AG08395 (cell line): ENCODE data around the gene SERPINB5.

ENCODE experiments used
- DNase-seq: peaks from one replicate; pipeline ENCODE4 v3.0.0; 2012; ENCODE audit warnings: mixed read lengths, low spot score

The SERPINB5 gene

DNA sequence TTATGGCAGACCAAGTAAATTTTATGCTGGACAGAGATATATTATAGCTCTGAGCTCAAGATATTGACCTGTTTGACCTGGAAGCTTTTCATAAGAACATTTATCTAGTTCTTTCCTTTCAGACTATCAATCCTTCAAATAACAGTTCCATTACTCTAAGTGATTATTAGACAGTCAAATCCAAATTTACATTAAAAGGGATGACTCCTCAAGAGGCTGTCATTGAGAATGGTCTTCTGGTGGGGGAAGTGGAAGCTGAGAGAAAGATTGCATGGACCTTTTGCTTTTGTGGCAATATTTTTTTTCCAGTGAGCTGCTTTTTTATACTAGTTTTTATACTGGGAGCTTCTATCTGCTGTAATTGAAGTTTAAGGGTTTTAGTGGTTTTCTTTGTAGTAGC is 50.5 kb downstream of the SERPINB5 start:
- DNase-seq = no peak

DNA sequence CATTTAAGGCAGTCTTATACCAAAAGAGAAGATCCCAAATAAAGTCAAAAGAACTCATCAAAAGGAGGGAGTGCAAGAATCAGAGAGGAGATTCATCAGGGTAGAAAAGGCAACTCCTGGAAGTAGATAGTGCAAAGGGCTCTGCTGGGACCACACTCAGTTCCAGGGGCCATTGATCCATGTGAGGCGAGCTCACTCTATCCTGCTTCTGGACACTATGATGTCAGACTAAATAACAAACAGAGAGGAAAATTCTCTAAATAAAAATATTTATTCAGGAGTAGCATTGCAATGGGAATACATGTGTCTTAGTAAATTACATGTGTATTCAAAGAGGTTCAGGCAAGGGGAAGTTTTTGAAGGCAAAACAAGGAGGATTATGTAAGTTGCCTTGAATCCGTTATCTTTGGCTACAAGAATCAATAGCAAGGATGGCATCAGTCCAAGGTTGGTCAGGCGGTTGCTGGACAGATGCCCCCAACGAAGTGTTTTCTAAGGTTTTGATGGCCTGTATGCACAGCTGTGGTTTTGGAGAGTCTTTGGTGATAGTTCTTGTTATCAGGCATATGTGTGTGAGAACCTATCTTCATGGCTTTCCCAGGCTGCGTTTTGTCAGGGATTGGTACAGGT is 52.2 kb downstream of the SERPINB5 start:
- DNase-seq = no peak

DNA sequence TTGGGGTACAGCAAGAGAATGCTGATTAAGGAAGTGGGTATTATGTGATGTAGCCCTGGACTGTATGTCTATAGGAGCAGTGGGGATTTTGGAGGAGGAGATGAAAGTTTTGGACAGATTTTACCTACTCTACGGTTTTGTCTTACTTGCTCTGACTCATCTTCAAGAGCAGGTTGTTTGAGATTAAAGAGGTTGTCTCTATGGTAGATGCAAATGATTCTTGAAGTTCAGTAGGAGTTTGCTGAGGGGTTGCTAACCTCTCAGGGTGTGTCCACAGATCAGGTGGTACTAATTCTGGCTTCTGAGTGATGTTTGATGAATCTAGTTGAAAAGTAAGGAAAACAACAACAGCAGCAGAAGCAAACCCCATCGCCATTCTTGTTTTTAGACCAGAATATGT is 55.7 kb downstream of the SERPINB5 start:
- no peak for DNase-seq

DNA sequence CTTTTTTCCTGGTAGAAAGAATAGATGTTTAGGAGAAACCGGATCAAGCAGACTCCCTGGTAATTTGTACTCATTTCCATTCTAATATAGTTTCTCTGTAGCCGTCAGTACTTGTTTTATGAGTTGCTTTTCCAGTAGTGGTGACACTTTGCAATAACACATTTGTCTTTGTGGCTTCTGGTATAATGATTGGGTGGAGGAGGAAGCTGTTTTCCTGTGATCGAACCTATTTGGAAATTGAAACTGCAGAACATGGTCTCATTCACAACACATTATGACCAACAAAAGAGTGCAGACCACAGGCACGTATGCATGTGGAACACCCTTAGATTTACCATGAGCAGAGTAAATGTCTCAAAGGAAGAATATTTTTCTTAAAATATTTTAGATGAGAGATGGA is 57.9 kb downstream of the SERPINB5 start:
- no peak for DNase-seq

DNA sequence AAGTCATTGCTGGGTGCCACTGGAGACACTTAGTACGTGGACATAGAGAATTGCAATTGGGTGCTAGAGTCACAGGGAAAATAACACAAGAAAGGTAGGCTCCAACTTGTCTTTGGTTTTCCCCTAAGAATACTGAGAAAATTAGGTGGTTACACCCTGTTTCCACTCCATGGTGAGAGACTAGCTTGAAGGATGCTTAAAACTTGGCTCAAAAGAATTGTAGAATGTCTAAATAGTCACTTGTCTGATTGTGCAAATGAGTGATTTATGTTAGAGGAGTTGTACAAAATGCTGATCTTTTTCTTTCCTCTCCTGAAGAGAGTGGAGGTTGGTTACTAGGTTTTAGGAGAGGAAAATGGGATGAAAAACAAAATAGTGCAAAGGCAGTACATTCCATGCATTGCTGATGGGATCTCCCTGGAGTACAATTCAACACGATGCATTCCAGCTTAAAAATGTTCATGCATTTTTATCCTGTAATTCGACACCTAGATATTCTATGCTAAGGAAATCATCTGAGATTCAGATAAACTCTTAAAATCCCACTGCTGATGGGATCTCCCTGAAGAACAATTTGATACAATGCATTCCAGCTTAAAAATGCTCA is 63.2 kb downstream of the SERPINB5 start:
- DNase-seq = peak; percentile 72

DNA sequence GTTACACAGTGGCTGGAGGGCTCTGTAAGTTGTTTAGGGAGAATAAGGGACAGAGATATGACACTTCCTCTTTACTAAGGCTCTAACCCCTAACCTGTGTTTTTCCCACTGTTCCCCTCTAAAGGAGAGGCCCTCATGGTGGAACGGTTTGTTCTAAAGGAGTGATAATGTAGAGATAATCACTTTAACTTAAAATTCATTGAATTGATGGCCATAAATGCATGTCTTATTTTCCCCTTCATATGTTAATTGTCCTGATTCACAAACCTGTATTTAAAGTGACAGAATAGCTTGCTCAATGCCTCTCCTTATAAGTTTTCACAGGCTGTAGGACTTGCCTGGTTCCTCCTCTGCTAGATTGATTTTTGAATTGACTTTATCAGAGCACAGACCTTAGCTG is 65.3 kb downstream of the SERPINB5 start, which contains the start of gene SERPINB12:
Gene SERPINB12 (plus strand): TSS at position 301 of the 400 bp plus-strand sequence. CDS start 13,791 bp downstream, outside the sequence.
- DNase-seq = no peak

DNA sequence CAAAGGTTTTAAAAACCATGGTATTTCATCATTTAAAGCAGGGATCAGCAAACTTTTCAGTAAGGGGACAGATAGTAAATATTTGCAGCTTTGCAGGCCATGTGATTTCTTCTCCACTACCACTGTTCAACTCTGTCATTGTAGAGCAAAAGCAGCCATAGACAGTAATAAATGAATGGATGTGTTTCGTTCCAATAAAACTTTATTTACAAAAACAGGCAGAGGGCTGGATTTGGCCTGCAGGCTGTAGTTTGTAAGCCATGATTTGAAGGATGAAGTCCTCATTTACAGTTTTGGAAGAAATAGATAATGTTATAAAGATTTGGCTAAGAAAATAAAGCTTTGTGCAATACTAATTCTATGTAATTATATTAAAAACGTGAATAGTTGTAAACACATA is 67.3 kb downstream of the SERPINB5 start:
- no peak for DNase-seq

DNA sequence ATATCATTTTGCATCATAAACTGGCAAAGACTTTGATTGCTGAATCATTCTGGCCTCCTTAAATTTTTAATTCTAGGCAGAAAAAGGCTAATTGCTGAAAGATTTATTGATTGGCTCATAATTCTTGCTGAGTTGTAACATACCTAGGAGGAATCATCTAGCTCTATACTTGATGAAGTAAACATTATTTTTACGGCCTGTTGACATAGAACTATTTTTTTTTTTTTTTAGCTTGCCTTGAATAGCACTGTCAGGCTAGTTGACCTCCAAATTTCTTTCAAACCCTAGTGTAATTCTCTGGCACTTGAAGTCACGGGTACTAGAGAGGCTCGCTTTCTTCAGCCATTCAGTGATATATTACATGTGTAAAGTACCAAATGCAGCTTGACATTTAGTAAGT is 68.2 kb downstream of the SERPINB5 start:
- DNase-seq = no peak

DNA sequence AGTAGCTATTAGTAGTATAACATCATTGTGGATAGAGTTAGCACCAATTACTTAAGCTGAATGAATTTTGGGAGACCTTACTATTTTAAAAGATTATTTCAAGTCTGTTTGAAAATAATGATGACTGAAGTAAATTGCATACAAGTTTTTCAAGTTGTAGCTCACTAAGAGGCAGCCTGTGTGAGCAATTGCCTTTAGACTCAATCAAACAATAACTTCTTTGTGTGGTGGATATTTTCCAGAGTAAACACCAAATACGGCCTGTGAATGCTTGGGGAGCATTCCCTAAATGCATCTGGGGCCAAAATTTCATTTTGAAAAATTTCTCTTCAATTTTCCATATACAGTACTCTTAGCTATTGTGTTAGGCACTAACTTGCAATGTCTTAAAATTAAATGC is 73.3 kb downstream of the SERPINB5 start:
- no peak for DNase-seq

DNA sequence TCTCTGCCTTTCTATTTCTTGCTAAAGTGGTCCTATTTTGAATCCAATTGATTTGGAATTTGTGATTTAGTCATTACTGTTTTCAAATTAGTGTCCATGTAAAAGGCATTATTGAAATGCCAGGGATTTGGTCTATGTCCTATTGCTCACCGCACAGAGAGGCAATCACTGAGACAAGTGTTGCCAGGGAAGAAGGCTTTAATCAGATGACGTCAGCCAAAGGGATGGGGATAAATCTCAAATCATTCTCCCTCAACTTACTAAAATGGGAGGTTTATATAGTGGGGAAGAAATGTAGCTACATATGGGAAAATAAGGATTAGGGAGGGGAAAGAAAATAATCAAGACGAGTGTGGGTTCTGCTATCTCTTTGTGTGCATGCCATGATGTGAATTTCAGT is 75.0 kb downstream of the SERPINB5 start:
- DNase-seq = no peak

DNA sequence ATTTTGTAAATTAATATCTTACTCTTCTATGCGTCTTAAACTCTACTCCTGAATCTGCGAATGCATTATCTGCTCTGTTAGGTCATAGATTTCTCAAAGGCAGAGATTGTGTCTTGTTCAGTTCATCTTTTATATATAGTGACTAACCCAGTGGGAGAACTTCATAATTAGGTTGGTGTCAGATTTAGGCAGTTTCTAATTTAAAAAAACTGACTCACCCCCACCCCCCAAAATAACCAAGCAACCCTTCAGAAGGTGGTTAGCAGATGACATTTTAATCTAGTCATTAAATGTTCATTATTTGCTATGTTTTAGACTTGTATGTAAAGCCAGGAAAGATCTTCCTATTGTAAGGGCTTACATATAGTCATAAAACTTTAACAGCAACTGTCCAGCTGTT is 75.8 kb downstream of the SERPINB5 start:
- DNase-seq = no peak

DNA sequence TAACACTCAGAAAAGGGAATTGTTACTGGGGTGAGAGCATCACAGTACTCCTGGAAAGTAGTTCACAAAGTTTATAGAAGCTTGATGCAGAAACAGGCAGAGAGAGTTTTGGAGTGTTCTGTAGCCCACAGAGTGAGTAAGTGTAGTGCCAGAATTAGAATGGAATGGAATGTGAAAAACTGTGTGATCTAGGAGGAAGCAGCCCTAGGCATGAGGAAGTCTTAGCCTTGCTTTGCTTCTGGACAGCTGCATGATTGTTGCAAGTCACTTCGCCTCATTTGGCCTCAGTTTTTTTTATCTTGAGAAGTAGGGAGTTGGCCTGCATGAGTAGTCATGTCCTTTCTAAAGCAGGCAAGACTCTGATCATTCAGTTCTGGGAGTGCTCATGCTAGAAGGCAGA is 76.3 kb downstream of the SERPINB5 start:
- DNase-seq = peak; percentile 91
